Measurements from ENCODE around the gene RIPK4. TPM values are rescaled to one million over a fixed set of nuclear protein-coding genes. Genes with fewer than 3 reads are reported as not detected.

RIPK4 gene
- total RNA-seq, 1 donor from 2014 or later = 0.07 TPM

- Mint-ChIP-seq H3K4me3 (no peak overlapping the region), H3K9me3 (no peaks in the 10 kb centered on the region), H3K4me1 (peaks cover 34% of the 10 kb centered on the region), H3K36me3 (ENCODE audit: low read depth) (no peaks in the 10 kb centered on the region), H3K27me3 (peaks cover 80% of the 10 kb centered on the region), H3K27ac (no peak overlapping the region)
- ChIA-PET CTCF (interaction anchor here (0.6 kb wide), 1 partner anchor 15 kb away, joined by 4 read pairs; no protein-coding TSS in a partner anchor), POLR2A (no interaction called here)
- intact Hi-C loops (cut with micrococcal nuclease) = loop anchor here (5.0 kb wide), 1 partner anchor 483 kb away; no protein-coding TSS in a partner anchor
- TF ChIP-seq CTCF (IDR thresholded peaks at IDR 0.05) = no peak
- ATAC-seq (ENCODE audit: low read depth) (no peak), DNase-seq (no peak)
These were observed 1.4 kb downstream of the RIPK4 start for GRCh38 chr21:41765420-41765821.

- Mint-ChIP-seq H3K4me1 (peaks cover 34% of the 10 kb centered on the region), H3K27me3 (peaks cover 80% of the 10 kb centered on the region), H3K9me3 (no peaks in the 10 kb centered on the region), H3K4me3 (no peak overlapping the region), H3K27ac (no peak overlapping the region), H3K36me3 (ENCODE audit: low read depth) (no peaks in the 10 kb centered on the region)
- no peak for TF ChIP-seq CTCF (IDR thresholded peaks at IDR 0.05)
- ChIA-PET CTCF (interaction anchor here (0.6 kb wide), 1 partner anchor 16 kb away, joined by 4 read pairs; no protein-coding TSS in a partner anchor), POLR2A (no interaction called here)
- intact Hi-C loops (cut with micrococcal nuclease) = loop anchor here (5.0 kb wide), 1 partner anchor 482 kb away; no protein-coding TSS in a partner anchor
- ATAC-seq (ENCODE audit: low read depth) (no peak), DNase-seq (no peak)
These were observed 2.1 kb downstream of the RIPK4 start for GRCh38 chr21:41764558-41765419.

- ChIA-PET CTCF (no interaction called here), POLR2A (no interaction called here)
- intact Hi-C loops (cut with micrococcal nuclease) = no loop called here
- Mint-ChIP-seq H3K4me1 (peaks cover 32% of the 10 kb centered on the region), H3K27me3 (peaks cover 75% of the 10 kb centered on the region), H3K9me3 (no peaks in the 10 kb centered on the region), H3K4me3 (no peak overlapping the region), H3K27ac (no peak overlapping the region), H3K36me3 (ENCODE audit: low read depth) (no peaks in the 10 kb centered on the region)
- ATAC-seq (ENCODE audit: low read depth) (no peak), DNase-seq (no peak)
- no peak for TF ChIP-seq CTCF (IDR thresholded peaks at IDR 0.05)
These were observed 2.9 kb downstream of the RIPK4 start for GRCh38 chr21:41763996-41764395.

GRCh38 chr21:41763398-41763931 is 3.4 kb downstream of the RIPK4 start:
- DNase-seq (no peak), ATAC-seq (ENCODE audit: low read depth) (no peak)
- no peak for TF ChIP-seq CTCF (IDR thresholded peaks at IDR 0.05)
- Mint-ChIP-seq H3K4me1 (peaks cover 27% of the 10 kb centered on the region), H3K9me3 (no peaks in the 10 kb centered on the region), H3K27me3 (peaks cover 70% of the 10 kb centered on the region), H3K36me3 (ENCODE audit: low read depth) (no peaks in the 10 kb centered on the region), H3K4me3 (no peak overlapping the region), H3K27ac (no peak overlapping the region)
- POLR2A ChIA-PET = no interaction called here
- CTCF ChIA-PET = no interaction called here
- intact Hi-C loops (cut with micrococcal nuclease) = no loop called here

GRCh38 chr21:41762753-41763152 is 4.1 kb downstream of the RIPK4 start:
- CTCF ChIA-PET = no interaction called here
- ATAC-seq (ENCODE audit: low read depth) = no peak

More at GRCh38 chr21:41762753-41763152, 4.1 kb downstream of the RIPK4 start:
- no peak overlapping the region for H3K27ac Mint-ChIP-seq
- peaks cover 64% of the 10 kb centered on the region for H3K27me3 Mint-ChIP-seq
- no peak for TF ChIP-seq CTCF (IDR thresholded peaks at IDR 0.05)
- H3K36me3 Mint-ChIP-seq (ENCODE audit: low read depth) = no peaks in the 10 kb centered on the region
- no peak overlapping the region for H3K4me3 Mint-ChIP-seq
- H3K9me3 Mint-ChIP-seq = no peaks in the 10 kb centered on the region
- H3K4me1 Mint-ChIP-seq = peaks cover 20% of the 10 kb centered on the region
- intact Hi-C loops (cut with micrococcal nuclease) = no loop called here
- no peak for DNase-seq
- POLR2A ChIA-PET = no interaction called here

Measured in activated B cell treated with CpG ODN at 0.5 μM for 24 hours (primary cell).